Right lobe of liver (tissue), 4 donors: ENCODE results near the gene TCF12.
"Not testable (repeated sequence)": the region's sequence is repeated elsewhere in the genome, so short reads cannot be mapped to it uniquely, and the experiment has no call there.

Experiments
- POLR2A ChIP-seq: fragments of 450-650 bp; IDR thresholded peaks from one replicate; pipeline ENCODE4 v1.6.1; 2017; ENCODE audit warnings: antibody characterized with exemption, mild to moderate bottlenecking
- TF ChIP-seq, protein P1 (sequence below), 4 donors: fragments of 200-600 bp in 3 of 4; fragments of 450-650 bp in 1 of 4; IDR thresholded peaks; one replicate each; pipeline versions ENCODE4 v1.5.1 to v1.8.0; 2016 to 2022; ENCODE audit warnings: antibody characterized with exemption in 4 of 4, mild to moderate bottlenecking in 2 of 4
- donor health status: DM: no; HTN: no; CAD: no.
- donor health status: DM: no; HTN: no; CAD: no.
- donor health status: DM: no; HTN: yes; CAD: no.

DNA sequence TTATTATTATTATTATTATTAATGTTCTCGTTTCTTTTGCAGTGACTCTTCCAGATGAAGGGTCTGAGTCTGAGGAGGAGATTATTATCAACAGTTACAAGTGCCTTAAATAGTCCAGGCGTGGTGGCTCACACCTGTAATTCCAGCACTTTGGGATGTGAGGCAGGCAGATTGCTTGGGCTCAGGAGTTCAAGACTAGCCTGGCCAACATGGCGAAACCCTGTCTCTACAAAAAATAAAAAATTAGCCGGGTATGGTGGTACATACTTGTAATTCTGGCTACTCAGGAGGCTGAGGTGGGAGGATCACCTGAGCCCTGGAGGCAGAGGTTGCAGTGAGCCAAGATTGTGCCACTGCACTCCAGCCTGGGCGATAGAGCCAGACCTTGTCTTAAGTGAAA, 96.5 kb downstream of the TCF12 start:
- TF ChIP-seq, protein P1, sequence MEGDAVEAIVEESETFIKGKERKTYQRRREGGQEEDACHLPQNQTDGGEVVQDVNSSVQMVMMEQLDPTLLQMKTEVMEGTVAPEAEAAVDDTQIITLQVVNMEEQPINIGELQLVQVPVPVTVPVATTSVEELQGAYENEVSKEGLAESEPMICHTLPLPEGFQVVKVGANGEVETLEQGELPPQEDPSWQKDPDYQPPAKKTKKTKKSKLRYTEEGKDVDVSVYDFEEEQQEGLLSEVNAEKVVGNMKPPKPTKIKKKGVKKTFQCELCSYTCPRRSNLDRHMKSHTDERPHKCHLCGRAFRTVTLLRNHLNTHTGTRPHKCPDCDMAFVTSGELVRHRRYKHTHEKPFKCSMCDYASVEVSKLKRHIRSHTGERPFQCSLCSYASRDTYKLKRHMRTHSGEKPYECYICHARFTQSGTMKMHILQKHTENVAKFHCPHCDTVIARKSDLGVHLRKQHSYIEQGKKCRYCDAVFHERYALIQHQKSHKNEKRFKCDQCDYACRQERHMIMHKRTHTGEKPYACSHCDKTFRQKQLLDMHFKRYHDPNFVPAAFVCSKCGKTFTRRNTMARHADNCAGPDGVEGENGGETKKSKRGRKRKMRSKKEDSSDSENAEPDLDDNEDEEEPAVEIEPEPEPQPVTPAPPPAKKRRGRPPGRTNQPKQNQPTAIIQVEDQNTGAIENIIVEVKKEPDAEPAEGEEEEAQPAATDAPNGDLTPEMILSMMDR (IDR thresholded peaks at IDR 0.05) = not testable (repeated sequence)
- TF ChIP-seq POLR2A = not testable (repeated sequence)
